GM13976 (cell line): ENCODE measurements around the gene ATPAF2.

Source experiments
- DNase-seq: peaks from one replicate; pipeline ENCODE4 v3.0.0; 2012; ENCODE audit warnings: low spot score
- in situ Hi-C: fragments of 300-500 bp; cut with MboI; formaldehyde crosslinking; loops from one replicate; pipeline ENCODE4 v1.12.0; 2022; ENCODE audit warnings: low sequenced_read_pairs, mixed read lengths, inconsistent platforms; ENCODE audit not compliant: unreplicated experiment
- TF ChIP-seq, protein P1 (sequence below): IDR thresholded peaks from 2 replicates; pipeline ENCODE4 v1.5.1; 2012; ENCODE audit warnings: borderline replicate concordance, mild to moderate bottlenecking; ENCODE audit not compliant: insufficient read depth; ENCODE audit errors: extremely low read depth, missing control alignments, control extremely low read depth

ATPAF2 gene

GRCh38 chr17:18056214-18056613 lies 17.2 kb upstream of the ATPAF2 start:
- TF ChIP-seq, protein P1, sequence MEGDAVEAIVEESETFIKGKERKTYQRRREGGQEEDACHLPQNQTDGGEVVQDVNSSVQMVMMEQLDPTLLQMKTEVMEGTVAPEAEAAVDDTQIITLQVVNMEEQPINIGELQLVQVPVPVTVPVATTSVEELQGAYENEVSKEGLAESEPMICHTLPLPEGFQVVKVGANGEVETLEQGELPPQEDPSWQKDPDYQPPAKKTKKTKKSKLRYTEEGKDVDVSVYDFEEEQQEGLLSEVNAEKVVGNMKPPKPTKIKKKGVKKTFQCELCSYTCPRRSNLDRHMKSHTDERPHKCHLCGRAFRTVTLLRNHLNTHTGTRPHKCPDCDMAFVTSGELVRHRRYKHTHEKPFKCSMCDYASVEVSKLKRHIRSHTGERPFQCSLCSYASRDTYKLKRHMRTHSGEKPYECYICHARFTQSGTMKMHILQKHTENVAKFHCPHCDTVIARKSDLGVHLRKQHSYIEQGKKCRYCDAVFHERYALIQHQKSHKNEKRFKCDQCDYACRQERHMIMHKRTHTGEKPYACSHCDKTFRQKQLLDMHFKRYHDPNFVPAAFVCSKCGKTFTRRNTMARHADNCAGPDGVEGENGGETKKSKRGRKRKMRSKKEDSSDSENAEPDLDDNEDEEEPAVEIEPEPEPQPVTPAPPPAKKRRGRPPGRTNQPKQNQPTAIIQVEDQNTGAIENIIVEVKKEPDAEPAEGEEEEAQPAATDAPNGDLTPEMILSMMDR, result no peak
- in situ Hi-C loops, result no loop called here
- DNase-seq, result no peak

DNA sequence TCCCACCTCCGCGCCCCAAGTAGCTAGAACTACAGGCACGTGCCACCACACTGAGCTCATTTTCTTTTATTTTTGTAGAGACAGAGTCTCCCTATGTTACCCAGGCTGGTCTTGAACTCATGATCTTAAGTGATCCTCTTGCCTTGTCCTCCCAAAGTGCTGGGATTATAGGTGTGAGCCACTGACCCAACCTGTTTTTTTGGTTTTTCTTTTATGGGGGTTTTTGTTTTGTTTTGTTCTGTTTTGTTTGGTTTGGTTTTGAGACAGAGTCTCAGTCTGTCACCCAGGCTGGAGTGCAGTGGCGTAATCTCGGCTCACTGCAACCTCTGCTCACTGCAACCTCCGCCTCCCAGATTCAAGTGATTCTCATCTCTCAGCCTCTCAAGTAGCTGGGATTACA lies 16.6 kb upstream of the ATPAF2 start:
- TF ChIP-seq, protein P1, result no peak
- in situ Hi-C loops, result no loop called here

DNA sequence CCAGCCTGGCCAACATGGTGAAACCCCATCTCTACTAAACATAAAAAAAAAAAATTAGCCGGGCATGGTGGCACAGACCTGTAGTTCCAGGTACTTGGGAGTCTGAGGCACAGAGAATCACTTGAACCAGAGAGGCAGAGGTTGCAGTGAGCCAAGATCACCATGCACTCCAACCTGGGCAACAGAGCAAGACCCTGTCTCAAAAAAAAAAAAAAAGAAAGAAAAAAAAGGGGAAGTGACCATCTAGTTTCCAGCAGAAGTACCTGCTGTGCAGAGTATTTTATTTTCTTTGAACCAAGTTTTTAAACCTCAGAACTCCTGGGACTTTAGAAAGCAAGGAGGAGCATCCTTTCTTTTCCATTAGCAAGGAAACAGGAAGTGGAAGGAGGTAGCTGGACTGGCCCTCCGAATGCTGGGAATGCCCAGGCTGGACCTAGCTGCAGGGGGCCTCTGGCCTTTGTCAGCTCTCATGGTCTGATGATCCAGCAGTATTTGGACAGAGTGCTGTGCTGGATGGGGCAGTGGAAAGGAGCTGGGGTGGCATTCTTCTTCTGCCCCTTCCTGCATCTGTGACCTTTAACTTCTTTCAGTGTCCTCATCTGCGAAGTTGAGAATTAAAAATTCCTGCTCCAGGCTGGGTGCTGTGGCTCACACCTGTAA lies 6.9 kb upstream of the ATPAF2 start:
- TF ChIP-seq, protein P1, result no peak
- in situ Hi-C loops, result no loop called here
- no peak for DNase-seq

More for the DNA sequence above, 16.6 kb upstream of the ATPAF2 start:
- DNase-seq, result no peak

DNA sequence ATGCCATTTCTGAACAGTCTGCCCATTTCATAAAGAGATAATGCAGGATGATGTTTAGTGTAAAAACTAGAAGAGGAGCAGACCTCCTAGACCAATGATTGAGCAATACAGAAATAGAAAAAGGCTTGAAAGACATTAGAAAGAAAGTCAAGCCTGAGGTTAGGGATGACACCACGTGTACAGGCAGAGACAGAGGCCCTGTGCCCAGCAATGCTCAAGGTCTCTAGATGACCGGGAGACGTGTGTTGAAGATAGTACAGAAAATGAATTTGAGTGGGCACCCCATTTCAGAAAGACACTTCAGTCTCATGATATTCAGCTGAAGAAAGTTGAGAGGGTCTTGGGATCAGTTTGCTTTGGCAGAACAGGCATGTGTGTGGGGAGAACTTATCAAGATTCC lies 5.6 kb upstream of the ATPAF2 start:
- TF ChIP-seq, protein P1, result no peak
- in situ Hi-C loops, result no loop called here
- DNase-seq, result no peak

- in situ Hi-C loops, result no loop called here
- TF ChIP-seq, protein P1, result no peak
- no peak for DNase-seq
Measured at GRCh38 chr17:18043491-18043890, 4.5 kb upstream of the ATPAF2 start.

DNA sequence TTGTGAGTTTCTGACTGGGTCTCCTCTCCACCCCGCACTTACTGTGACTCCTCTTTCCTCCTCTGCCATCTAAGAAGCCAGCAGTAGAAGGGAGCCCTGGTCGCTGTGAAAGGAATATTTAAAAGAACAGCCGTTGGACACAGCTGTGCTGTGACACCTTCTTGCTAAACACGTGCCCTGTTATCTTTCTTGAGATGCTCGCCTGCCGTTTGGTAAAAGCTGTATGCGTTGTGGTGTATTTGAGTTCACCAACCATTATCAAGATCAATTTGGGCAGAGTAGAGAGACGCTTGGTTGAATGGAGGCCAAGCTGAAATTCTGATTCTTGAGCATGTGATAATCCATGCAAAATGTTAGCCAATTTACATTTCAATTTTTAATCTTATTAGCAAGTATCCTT lies 4.0 kb upstream of the ATPAF2 start:
- TF ChIP-seq, protein P1, result no peak

DNA sequence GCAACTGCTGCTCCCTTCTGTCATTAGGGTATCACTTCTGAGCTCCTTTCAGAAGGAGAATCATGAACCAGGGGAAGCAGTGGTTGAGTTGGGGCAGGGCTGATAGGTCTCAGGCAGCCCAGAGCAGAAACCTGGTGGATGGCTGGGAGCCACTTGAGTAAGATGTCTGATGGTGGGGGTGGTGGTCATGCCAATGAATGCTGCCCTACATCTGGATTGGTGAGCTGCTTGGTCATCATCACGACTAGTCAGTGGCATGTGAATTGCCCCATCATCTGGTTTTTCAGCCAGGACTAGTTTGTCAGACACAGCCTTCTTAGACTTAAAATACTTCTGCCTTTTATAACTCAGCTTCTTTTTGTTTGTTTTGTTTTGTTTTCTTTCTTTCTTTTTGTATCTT lies 2.8 kb upstream of the ATPAF2 start:
- in situ Hi-C loops, result no loop called here
- no peak for DNase-seq
- TF ChIP-seq, protein P1, result no peak

More for the DNA sequence above, 4.0 kb upstream of the ATPAF2 start:
- in situ Hi-C loops, result no loop called here
- DNase-seq, result no peak
